Endodermal cell (in vitro differentiated cells): ENCODE data around the gene C7orf33. TPM values are rescaled to one million over a fixed set of nuclear protein-coding genes. Genes with fewer than 3 reads are reported as not detected.

Experiments used
- DNase-seq: peaks from one replicate; pipeline ENCODE4 v3.0.0-alpha.2; 2017
- H3K27ac ChIP-seq: 2 replicates; pipeline ENCODE4 v1.5.1; 2013; ENCODE audit warnings: mild to moderate bottlenecking, low read depth, low read length, moderate library complexity
- H3K27me3 ChIP-seq: 2 replicates; pipeline ENCODE4 v1.6.1; 2013; ENCODE audit warnings: mild to moderate bottlenecking, low read length, moderate library complexity; ENCODE audit not compliant: insufficient read depth, control insufficient read depth, poor library complexity, severe bottlenecking
- H3K36me3 ChIP-seq: 2 replicates; pipeline ENCODE4 v1.7.0; 2013; ENCODE audit warnings: mild to moderate bottlenecking, low read length, moderate library complexity; ENCODE audit not compliant: control insufficient read depth, insufficient read depth
- H3K4me1 ChIP-seq: one replicate; pipeline ENCODE4 v1.7.0; 2013; ENCODE audit warnings: low read length; ENCODE audit not compliant: control insufficient read depth, insufficient read depth
- H3K4me3 ChIP-seq: 2 replicates; pipeline ENCODE4 v1.5.1; 2013; ENCODE audit warnings: mild to moderate bottlenecking, low read length, moderate library complexity
- H3K9ac ChIP-seq: 2 replicates; pipeline ENCODE4 v1.6.1; 2013; ENCODE audit warnings: mild to moderate bottlenecking, low read length, moderate library complexity; ENCODE audit not compliant: poor library complexity, severe bottlenecking; ENCODE audit errors: extremely low read depth
- H3K9me3 ChIP-seq: 2 replicates; pipeline ENCODE4 v1.6.1; 2013; ENCODE audit warnings: mild to moderate bottlenecking, low read length, moderate library complexity; ENCODE audit not compliant: control insufficient read depth
- H3K27ac Mint-ChIP-seq: 2 replicates; pipeline ENCODE4 v1.8.0; 2020; ENCODE audit warnings: mixed read lengths
- H3K27me3 Mint-ChIP-seq: 2 replicates; pipeline ENCODE4 v1.8.0; 2021; ENCODE audit warnings: mild to moderate bottlenecking, mixed read lengths; ENCODE audit not compliant: insufficient read depth
- H3K36me3 Mint-ChIP-seq: 2 replicates; pipeline ENCODE4 v1.8.0; 2020; ENCODE audit warnings: low read depth, mixed read lengths
- H3K4me1 Mint-ChIP-seq: 2 replicates; pipeline ENCODE4 v1.8.0; 2020; ENCODE audit warnings: mixed read lengths
- H3K4me3 Mint-ChIP-seq: 2 replicates; pipeline ENCODE4 v1.8.0; 2020; ENCODE audit warnings: mild to moderate bottlenecking, moderate library complexity, mixed read lengths
- H3K9me3 Mint-ChIP-seq: 2 replicates; pipeline ENCODE4 v1.8.0; 2020; ENCODE audit warnings: mild to moderate bottlenecking, mixed read lengths
- WGBS, 2 experiments: methylation state at CpG; one replicate each; pipeline versions ENCODE4 v1.1.5 to v1.1.7; 2013; ENCODE audit warnings: missing lambda C conversion rate in 2 of 2, mixed read lengths in 1 of 2; ENCODE audit not compliant: insufficient coverage in 1 of 2, insufficient read length in 1 of 2; 5-methylcytosine and 5-hydroxymethylcytosine counted together
- total RNA-seq, 2 donors: library from RNA; stranded (reverse); fragmentation: NEBNext Ultra II Directional in 1 of 2; extraction: Animal tissue kit (Norgen Biotek cat#: 25700) in 1 of 2; gene quantifications; 2 replicates in 1 of 2; 3 replicates in 1 of 2; pipeline ENCODE4 v1.2.1, GENCODE V29; 2021
- TF ChIP-seq, protein P1 (sequence below): fragments of 200-600 bp; sonication (generic); conservative IDR thresholded peaks from 2 replicates; pipeline ENCODE4 v1.5.0; 2021; ENCODE audit warnings: antibody characterized with exemption, mild to moderate bottlenecking

C7orf33 gene
- total RNA-seq, 2 donors from 2014 or later = not detected

DNA sequence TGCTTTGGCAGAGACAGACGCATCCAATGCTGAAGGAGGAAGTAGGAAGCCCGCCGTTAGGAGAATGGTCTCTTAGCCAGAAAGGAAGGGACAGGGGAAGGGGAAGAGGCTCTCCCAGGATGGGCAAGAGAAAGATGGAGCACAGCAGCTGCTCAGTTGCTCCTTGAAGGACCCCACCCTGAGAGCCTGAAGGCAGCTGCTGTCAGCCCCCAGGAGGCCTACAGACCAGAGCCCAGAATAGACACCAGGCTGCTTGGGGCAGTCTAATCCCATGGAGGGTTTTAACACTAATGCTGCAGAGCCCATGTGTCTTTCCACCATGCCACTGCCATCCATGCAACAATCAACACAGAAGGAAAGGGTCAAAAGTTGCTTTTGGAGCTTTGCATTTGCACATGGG, 3.5 kb upstream of the C7orf33 start:
- Mint-ChIP-seq H3K4me1 (peaks cover 24% of the 10 kb centered on the region), H3K4me3 (no peak overlapping the region), H3K36me3 (no peaks in the 10 kb centered on the region), H3K27ac (no peak overlapping the region), H3K27me3 (peaks cover 54% of the 10 kb centered on the region), H3K9me3 (no peaks in the 10 kb centered on the region)
- peaks cover 58% of the 10 kb centered on the region for H3K27me3 ChIP-seq
- no peak overlapping the region for H3K4me3 ChIP-seq
- 96 to 100% methylated on average over 3 of the region's 3 CpGs for WGBS, 2 experiments
- H3K9ac ChIP-seq = no peak overlapping the region
- H3K4me1 ChIP-seq = peaks cover 10% of the 10 kb centered on the region
- H3K9me3 ChIP-seq = no peaks in the 10 kb centered on the region
- H3K27ac ChIP-seq = no peak overlapping the region
- TF ChIP-seq, protein P1, sequence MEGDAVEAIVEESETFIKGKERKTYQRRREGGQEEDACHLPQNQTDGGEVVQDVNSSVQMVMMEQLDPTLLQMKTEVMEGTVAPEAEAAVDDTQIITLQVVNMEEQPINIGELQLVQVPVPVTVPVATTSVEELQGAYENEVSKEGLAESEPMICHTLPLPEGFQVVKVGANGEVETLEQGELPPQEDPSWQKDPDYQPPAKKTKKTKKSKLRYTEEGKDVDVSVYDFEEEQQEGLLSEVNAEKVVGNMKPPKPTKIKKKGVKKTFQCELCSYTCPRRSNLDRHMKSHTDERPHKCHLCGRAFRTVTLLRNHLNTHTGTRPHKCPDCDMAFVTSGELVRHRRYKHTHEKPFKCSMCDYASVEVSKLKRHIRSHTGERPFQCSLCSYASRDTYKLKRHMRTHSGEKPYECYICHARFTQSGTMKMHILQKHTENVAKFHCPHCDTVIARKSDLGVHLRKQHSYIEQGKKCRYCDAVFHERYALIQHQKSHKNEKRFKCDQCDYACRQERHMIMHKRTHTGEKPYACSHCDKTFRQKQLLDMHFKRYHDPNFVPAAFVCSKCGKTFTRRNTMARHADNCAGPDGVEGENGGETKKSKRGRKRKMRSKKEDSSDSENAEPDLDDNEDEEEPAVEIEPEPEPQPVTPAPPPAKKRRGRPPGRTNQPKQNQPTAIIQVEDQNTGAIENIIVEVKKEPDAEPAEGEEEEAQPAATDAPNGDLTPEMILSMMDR = no peak
- H3K36me3 ChIP-seq = no peaks in the 10 kb centered on the region
- DNase-seq = no peak

DNA sequence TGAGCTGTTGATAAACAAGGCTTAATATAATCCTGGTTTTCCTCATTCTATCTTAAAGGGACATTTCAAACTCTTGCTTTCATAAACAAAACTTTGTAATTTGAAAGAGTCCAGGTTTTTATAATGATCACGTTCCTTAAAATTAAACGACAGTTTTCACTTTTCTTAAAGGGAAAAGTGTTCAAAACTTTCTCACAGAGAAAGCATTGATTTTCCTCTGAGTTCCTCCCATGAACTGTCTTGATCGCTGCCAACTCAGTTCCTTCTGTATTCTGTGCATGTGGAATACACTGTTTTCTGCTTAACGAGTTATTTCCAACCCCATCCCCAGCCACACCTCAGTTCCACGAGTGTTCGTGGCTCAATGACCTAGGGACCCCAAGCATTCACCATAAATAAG, 2.4 kb upstream of the C7orf33 start:
- peak overlapping the region; percentile 82 for H3K27ac ChIP-seq
- Mint-ChIP-seq H3K9me3 (no peaks in the 10 kb centered on the region), H3K4me3 (no peak overlapping the region), H3K36me3 (no peaks in the 10 kb centered on the region), H3K27me3 (peaks cover 52% of the 10 kb centered on the region), H3K4me1 (peaks cover 24% of the 10 kb centered on the region), H3K27ac (no peak overlapping the region)
- no peak overlapping the region for H3K4me3 ChIP-seq
- H3K9me3 ChIP-seq = no peaks in the 10 kb centered on the region
- H3K4me1 ChIP-seq = peaks cover 10% of the 10 kb centered on the region
- TF ChIP-seq, protein P1 = no peak
- peaks cover 59% of the 10 kb centered on the region for H3K27me3 ChIP-seq
- no peak overlapping the region for H3K9ac ChIP-seq
- DNase-seq = no peak
- H3K36me3 ChIP-seq = no peaks in the 10 kb centered on the region
- 76% methylated on average over 3 to 6 of the region's 6 CpGs for WGBS, 2 experiments

DNA sequence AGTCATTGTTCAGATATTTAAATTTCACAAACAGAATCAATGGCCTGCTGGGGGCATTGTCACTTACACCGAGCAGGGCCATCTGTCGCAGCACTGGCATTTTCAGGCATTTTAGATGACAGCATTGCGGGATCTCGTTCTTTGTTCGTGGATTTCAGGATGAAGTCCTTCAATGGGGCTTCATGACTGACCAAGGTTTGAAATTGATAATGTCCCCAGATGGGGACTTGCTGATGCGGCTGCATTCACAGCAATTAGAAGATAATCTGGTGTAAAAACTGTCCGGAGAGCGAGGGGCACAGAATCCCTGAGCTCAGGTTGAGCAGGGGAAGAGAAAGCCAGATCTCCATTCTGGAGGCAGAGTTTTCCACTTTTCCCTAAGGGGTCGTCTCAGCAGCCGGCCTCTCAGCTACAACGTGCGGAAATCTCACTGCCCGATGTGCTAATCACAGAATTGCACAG, 1.9 kb upstream of the C7orf33 start:
- no peaks in the 10 kb centered on the region for H3K9me3 ChIP-seq
- no peak overlapping the region for H3K9ac ChIP-seq
- H3K4me1 Mint-ChIP-seq = peaks cover 24% of the 10 kb centered on the region
- H3K27ac Mint-ChIP-seq = no peak overlapping the region
- no peaks in the 10 kb centered on the region for H3K36me3 Mint-ChIP-seq
- no peak for DNase-seq
- peaks cover 49% of the 10 kb centered on the region for H3K27me3 Mint-ChIP-seq
- H3K27ac ChIP-seq = peak overlapping the region; percentile 82
- WGBS, 2 experiments = 72 to 81% methylated on average over 13 of the region's 13 CpGs
- H3K4me3 Mint-ChIP-seq = no peak overlapping the region
- TF ChIP-seq, protein P1 = no peak
- H3K9me3 Mint-ChIP-seq = no peaks in the 10 kb centered on the region
- H3K4me1 ChIP-seq = peaks cover 10% of the 10 kb centered on the region
- H3K4me3 ChIP-seq = no peak overlapping the region
- H3K27me3 ChIP-seq = peaks cover 58% of the 10 kb centered on the region
- H3K36me3 ChIP-seq = no peaks in the 10 kb centered on the region
